ENCODE measurements around the gene DNER.
"Not testable (repeated sequence)": the region's sequence is repeated elsewhere in the genome, so short reads cannot be mapped to it uniquely, and the experiment has no call there.

The DNER gene

DNA sequence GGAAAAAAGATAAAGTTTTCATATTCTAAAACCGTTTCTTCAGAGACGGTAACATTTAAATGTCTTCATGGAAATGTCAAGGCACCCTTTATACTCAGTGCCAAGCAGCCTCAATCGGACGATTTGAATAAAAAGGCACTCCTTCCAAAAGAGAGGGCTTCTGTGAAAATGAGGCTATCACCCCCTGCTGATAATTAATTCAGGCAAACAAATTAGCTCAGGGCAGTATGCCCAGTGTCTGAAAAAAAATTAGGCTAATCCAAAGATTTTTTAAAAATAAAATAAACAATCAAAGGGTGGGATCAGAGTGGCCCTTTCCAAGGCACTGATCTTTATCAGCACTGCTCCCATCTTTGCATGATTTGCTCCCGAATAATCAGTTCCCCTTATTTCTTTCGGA lies 292.3 kb downstream of the DNER start:
- DNase-seq, result no peak

DNA sequence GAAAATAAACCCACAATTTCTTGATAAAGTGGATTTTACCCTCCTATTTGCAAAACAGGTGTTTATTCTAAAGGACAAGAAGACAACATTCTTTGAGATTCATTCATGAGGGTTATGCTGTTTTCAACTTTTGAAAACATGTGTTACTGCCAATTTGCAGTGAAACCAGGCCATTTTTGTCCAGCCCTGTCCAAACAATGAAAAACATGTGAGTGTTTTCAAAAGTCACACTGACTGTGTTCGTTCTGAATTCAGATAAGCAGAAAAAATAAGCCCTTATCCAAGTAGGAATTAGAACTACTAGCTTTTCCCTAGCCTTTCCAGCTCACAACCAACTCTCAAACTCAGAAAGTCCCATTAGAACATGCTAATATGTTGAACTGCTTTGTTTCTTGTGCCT lies 295.2 kb downstream of the DNER start:
- no peak for DNase-seq

DNA sequence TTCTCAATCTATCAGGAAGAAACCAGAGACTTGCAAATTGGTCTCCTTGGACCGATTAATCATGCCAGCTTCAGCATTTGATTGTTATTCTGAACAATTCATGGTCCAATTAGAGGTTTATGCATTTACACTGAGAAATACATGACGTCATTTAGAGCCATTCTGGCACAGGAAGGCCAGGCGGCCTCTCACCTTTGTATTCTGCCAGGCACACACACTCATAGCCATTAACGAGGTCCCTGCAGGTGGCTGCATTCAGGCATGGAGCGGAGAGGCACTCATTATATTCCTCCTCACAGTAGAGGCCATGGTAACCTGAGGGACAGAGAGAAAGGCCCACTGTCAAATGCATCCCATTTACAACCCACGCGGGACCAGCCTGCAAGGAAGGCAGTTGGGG lies 296.4 kb downstream of the DNER start:
- no peak for DNase-seq

DNA sequence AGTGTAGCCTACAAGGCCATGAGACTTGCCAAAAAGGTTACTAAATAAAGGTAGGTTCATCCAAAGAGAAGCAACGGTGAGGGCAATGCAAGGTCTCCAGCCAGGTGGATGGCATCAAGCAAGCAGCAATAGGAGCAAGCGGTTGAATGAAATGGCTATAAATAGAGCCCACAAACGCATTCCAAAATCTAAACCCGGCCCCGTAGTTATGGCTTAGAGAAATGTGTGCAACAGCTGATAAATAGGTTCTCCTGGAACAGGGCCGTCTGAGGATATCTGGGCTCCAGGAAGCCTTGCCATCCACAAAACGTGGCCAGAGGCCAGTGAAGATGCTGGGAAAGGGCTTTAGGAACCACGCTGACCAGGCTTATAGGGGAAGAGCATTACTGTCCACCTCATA lies 297.2 kb downstream of the DNER start:
- DNase-seq, result no peak

DNA sequence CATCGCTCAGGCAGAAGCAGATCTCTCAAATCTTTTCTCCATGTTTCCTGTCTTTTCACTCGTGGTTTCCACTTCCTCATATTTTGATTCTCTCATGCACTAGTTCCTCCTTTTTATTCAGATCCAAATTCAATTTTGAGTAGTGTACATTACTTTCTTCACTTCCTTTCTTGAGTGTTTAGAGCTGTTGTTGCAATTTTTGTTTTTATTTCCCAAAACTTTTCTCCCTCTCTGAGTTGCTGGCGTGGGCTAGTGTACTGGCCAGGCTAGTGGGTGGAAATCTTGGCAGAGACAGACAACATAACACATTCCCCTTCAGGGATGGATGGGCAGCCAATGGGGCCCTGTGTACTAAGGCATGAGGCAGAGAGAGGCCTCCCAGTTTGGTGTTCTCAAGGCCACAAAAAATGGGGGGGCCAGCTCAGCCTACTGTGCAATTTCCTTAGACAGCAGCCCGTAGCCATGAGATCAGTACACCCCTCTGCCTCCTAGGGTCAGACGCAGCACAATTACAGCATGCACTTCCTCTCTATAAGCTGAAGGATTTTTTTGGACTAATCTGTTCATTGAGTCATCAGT lies 298.1 kb downstream of the DNER start:
- no peak for DNase-seq

DNA sequence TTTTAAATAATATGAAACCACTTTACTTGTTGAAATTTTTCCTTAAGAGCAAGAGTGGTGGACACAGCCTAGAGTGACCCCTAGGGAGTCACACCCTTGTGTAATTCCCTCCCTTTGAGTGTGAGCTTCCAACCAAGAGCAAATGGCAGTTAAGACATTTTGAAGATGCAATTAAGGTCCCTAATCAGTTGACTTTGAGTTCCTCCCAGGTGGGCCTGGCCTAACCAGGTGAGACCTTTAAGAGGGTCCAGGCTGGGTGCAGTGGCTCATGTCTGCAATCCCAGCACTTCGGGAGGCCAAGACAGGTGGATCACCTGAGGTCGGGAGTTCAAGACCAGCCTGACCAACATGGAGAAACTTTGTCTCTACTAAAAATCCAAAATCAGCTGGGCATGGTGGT lies 299.7 kb downstream of the DNER start:
- no peak for DNase-seq

DNA sequence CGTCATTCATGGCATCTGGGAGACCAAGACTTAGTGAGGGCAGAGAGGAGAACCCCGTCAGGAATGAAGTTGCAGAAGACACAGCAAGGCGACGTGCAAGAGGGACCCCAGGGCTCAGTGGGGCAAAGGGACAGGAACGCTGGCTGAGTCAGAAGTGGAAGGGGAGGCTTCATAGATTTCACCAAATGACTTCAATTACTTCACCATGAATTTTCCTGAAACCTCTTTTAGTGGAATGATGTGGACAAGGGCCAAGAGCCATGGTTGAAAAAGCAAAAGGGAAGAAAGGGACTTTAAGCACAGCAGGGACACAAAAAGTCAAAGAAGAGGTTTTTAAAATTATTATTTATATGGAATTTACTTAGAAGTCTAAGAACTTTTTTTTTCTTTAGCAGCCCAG lies 301.7 kb downstream of the DNER start:
- DNase-seq, result no peak

DNA sequence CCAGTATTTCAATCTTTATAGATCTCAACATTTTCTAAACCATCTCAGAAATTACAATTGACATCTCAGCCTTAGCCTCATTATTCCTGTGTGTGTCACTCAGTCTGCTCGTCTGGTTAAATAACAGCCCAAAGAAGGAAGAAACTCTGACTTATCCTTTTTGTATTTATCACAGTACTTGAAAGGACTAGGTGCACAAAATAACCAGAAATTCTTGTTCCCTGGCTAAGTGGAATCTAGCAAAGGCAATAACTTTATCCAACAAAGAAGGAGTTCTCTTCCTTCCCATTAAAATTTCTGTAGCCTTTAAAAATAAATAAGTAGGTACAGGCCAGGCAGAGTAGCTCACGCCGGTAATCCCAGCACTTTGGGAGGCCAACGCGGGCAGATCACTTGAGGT lies 303.4 kb downstream of the DNER start:
- no peak for DNase-seq

DNA sequence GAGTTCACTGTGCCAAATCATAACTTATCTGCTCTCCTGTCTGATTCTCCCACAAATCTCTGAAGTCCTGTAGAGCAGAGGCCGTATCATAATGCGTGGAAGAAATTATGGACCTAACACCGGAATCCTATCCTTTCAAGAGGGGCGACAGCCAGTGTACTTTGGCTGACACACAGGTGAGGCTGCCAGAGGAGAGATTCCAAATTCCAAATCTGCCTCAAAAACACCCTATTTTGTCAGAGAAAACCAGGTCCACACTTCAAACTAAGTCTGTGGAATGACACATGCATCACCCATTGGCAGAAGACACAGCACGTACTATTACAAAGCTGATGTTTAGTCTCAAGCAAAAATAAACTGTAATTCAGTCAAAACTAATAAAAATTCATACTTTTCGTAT lies 304.1 kb downstream of the DNER start:
- DNase-seq, result no peak

DNA sequence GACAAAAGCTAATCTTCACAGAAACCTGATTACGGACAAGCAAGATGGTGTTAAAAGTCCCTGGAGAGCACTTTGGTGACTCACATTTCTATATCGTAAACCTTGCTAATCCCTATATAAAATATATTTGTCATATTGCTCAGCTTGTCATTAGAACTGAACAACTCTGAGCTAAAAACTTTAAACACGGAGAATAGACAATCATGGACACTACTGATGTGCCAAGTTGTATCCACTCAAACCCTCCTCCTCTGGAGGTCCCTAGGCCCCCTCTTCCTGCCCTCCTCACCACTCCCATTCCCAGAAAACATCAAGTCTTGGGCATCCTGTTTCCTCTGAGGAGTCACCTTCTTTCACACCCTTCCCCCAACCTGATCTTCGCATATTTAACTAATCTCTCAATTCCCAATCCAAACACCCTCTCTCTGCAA lies 304.6 kb downstream of the DNER start:
- no peak for DNase-seq

DNA sequence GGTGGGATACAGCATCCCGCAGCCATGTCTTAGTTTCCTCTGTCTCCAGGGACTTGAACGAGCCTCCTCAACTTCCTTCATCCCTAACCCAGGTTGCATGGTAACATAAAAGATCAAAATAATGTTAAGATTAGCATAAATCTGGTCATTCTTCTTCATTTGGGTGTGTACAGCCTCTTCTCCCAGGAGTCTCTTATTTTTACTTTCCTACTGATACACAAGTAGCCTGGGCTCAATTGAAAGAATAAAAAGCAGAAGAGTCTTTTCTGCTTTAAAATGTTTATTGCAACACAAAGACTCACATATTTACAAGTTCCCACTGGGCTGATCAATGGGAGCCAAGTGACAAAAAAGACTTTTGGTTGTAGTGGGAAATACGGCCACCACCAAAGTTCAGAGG lies 305.4 kb downstream of the DNER start:
- no peak for DNase-seq

DNA sequence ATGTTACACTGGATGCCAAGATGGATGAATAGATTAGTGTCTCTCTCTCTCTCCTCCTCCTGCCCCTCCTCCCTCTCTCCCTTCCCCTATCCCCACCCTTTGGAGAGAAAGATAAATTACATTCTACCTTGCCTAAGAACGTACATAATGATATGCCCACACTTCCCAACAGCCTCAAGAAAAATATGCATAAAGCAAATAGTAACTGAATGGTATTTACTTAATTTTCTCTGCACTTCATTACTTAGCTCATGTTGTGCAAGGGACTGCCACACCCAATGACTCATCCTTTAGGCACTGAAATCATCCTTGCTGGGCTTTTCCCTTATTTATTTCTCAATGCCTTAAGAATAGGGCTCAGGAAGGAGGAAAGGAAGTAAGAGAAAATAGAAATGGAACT lies 306.0 kb downstream of the DNER start:
- no peak for DNase-seq

DNA sequence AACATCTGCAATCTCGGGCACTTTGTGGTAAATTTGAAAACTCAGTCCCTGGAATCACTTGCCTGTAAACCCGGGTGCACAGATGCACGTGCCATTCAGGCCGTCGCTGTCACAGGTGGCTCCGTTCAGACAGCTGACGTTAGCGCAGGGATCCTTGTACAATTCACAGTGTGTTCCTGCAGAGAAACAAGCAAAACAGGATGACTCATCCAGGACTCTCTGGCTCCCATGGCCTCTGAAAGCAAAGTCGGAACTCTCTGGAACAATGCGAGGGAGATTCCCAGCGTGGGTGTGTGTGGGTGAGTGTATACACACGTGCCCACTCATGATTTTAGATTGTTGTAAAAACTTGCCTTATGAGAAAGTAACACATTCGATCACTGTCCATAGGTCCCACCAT lies 307.2 kb downstream of the DNER start:
- no peak for DNase-seq

DNA sequence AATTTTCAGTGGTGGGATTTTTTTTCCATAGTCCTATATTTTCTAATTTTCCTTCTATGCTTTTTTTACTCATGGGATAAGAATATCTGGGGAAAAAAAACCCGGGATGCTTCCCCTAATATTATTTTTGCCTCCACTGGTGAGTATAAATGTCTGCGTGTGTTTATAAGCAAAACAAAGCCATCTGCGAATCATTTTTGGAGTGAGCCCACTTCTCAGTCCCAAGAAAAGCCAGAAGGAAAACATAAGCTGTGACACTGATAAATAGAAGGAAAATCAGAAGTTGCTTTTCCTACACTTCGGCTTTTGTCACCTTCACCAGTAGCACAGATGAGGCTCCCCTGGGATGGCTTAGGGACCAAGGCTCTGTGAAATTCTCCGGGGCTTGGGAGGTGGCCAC lies 308.6 kb downstream of the DNER start:
- DNase-seq, result no peak

DNA sequence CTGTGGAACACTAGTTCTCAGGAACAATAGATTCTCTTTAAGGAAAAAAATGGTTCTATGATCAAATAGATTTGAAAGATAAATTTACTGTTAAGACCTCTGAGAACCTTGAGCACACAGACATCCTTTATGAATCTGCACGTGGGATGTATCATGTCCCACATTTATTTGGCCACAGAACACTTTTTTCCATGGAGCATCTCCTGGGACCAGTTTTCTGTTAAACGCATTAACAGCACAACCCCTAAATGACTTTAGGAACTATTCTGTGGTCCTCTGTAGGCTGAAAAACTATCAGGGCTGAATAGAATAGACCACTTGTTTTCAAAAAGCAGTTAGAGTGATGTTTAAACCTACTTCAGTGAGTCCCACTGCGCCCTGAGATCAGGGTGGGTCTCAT lies 311.1 kb downstream of the DNER start:
- no peak for DNase-seq

DNA sequence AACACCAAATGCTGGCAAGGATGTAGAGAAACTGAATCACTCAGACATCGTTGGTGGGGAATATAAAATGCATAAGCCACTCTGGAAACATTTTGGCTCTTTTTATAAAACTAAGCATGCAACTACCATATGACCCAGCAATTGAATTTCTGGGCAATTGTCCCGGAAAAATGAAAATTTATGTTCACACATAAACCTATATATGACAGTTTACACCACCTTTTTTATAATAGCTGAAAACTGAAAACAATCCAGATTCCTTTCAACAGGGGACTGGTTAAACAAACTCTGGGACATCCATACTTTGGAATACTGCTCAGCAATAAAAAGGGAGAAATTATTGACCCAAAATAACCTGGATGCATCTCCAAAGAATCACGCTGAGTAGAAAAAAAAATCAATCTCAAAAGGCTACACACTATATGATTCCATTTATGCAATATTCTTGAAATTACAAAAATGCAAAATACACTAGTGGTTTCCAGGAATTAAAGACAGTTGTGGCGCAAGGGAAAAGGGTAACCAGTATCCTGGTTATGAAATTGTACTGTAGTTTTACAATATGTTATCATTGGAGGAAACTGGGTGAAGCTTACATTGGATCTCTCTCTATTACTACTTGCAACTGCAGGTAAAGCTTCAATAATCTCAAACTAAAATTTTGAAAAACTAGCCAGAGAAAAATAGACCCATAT lies 313.0 kb downstream of the DNER start:
- no peak for DNase-seq

DNA sequence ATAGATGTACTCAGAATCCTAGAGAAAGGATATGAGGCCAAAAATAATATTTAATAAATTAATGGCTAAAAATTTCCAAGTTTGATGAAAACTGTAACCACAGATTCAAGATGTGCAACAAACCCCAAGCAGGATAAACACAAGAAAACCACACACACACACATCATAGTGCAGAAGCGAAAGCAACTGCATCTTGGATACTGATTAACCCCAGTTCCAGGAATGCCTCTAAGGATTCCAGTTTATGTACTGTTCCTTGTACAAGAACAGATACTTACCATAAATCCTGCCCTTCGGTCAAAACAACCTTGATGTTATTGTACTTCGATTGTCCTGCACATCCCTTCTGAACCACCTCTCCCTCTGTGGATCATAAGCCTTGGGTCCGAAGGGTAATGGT lies 320.4 kb downstream of the DNER start:
- no peak for DNase-seq

DNA sequence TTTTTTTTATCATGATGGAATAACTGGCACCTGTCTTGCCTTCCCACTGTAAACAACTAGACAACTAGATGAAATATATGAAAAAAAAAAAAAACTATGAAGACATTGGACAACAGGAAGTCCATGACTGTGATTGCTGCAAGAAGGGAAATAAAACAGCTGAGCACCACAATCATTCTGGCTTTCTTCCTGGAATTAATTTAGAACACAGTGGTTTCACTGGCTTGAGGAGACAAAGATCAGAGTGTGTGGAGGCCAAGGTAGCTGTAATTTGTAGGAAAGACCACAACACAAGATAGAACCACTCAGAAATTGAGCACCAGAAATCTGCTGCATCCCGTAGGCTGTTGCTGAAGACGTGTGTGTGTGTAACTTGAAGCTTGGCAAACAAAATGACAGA lies 322.2 kb downstream of the DNER start:
- no peak for DNase-seq

DNA sequence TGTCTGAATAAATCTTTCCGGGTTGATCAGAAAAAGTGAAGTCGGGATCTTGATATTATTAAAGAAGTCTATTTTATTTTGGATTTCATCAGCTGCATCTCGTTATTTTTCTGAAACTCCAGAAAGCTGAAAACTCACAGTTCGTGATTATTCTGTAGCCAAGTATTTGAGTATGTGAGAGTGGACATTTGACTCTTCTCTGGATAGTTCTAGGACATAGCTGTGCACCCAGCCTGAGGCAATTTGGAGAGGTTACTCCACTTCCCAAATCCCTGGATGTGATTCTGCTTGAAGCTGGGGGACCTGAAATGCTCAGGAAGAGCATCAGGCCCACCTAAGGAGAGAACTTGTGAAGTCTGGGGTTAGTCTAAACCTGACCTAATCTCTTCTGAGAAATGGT lies 325.6 kb downstream of the DNER start:
- no peak for DNase-seq

DNA sequence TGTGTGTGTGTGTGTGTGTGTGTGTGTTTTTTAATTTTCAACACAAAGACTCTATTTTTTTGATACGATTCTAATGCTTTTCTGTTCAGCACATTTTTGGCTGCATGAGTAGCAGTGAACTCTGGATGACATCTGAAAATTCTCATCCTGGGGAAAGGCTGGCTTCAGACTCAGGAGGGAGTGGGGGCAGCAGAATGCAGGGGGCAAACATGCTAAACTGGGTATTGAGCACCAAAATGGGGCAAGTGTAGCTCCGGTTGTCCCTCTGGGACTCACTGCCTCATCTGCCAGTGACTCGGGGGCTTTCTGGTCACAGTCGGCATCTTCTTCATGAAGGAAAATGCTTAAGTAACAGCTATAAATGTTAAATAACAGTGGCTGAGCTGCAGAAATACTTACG lies 326.5 kb downstream of the DNER start:
- no peak for DNase-seq

DNA sequence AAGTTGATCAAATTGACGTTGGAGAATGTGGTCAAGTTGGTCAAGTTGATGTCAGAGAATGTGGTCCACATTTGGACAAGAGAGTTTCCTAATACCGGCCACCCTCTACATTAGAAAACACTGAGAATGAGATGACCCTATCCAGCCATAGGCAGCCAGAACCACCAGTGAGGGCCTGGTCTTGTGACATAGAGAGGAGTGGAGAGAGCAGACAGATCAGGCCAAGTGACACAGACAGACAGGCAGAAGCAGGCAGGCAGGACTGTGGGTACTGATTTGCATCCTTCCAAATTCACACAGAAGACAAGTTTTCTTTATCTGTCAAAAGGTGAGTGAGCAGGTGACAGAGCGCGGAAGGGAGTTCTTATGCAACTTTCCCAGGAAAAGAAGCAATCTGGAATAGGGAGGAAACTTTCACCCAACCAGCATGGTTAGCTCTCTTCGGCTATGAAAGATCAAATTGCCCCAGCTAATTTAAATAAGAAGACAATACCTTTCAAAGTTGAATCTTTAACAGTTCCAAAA lies 334.2 kb downstream of the DNER start:
- no peak for DNase-seq

DNA sequence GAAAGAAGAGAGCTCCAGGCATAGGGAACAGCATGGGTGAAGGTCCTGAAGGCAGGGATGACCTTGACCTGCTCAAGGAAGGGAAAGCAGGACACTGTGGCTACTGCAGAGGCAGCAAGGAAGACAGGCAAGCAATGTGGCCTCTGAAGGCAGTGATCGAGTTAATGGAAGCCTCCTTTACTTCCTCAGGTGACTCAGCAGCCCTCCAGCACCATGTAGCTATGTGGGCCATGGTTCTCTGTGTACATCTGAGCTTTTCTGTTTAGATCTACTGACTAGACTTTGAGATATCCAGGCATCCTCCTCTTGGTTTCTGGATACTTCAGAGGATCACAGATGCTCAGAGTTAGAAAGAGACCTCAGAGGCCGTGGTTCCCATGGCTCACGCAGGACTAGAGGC lies 336.0 kb downstream of the DNER start:
- no peak for DNase-seq

DNA sequence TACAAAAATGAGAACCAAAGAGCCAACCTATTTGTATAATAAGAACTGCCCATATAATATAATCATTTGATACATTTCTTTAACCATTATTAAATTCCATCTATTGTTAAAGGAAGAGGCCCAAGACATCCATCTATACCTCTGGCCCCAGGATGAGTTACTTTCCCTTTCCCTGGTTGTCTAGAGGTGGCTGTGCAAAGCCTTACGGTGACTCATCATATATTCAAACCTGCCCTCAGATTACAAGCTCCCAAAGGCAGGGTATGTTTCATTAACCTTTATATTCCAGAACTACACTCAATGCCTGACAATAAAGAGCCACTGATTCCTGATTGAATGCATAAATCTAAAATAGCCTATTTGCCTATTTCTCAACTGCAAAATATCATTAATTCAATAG lies 337.5 kb downstream of the DNER start:
- no peak for DNase-seq

DNA sequence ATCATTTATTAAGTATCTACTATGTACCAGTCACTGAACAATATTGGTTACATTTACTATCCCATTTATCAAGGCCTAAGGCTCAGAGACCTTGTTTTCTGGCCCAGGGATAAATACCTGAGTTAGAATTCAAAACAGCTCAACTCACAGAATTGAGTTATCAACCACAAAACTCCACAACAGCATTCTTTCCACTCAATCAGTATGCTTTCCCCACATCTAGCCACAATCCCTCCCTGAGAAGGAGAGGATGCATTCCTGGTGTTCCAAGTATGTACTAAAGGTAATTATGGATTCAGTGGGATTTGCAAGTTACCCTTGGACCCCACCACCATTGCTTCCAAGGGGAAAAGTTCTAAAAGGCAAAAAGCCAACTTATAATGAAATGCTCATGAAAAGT lies 339.1 kb downstream of the DNER start:
- DNase-seq, result no peak

DNA sequence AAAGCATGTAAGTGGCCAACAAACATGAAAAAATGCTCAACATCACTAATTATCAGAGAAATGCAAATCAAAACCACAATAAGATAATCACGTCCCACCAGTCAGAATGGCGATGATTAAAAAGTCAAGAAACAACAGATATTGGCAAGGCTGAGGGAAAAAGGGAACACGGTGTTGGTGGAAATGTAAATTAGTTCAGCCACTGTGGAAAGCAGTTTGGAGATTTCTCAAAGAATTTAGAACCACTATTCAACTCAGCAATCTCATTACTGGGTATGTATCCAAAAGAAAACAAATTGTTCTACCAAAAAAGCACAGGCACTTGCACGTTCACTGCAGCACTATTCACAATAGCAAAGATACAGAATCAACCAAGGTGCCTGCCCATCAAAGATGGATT lies 341.0 kb downstream of the DNER start:
- not testable (repeated sequence) for DNase-seq
